NCI-H2107 treated with DMSO at 0.1 percent for 48 hours (cell line): ENCODE data around the gene PCDH11Y.
"Not testable (repeated sequence)": the region's sequence is repeated elsewhere in the genome, so short reads cannot be mapped to it uniquely, and the experiment has no call there.

ENCODE experiments used
- DNase-seq: peaks from one replicate; lab custom pipeline; 2025; ENCODE audit not compliant: unreplicated experiment; lab: John Stamatoyannopoulos, UW

The PCDH11Y gene, protein sequence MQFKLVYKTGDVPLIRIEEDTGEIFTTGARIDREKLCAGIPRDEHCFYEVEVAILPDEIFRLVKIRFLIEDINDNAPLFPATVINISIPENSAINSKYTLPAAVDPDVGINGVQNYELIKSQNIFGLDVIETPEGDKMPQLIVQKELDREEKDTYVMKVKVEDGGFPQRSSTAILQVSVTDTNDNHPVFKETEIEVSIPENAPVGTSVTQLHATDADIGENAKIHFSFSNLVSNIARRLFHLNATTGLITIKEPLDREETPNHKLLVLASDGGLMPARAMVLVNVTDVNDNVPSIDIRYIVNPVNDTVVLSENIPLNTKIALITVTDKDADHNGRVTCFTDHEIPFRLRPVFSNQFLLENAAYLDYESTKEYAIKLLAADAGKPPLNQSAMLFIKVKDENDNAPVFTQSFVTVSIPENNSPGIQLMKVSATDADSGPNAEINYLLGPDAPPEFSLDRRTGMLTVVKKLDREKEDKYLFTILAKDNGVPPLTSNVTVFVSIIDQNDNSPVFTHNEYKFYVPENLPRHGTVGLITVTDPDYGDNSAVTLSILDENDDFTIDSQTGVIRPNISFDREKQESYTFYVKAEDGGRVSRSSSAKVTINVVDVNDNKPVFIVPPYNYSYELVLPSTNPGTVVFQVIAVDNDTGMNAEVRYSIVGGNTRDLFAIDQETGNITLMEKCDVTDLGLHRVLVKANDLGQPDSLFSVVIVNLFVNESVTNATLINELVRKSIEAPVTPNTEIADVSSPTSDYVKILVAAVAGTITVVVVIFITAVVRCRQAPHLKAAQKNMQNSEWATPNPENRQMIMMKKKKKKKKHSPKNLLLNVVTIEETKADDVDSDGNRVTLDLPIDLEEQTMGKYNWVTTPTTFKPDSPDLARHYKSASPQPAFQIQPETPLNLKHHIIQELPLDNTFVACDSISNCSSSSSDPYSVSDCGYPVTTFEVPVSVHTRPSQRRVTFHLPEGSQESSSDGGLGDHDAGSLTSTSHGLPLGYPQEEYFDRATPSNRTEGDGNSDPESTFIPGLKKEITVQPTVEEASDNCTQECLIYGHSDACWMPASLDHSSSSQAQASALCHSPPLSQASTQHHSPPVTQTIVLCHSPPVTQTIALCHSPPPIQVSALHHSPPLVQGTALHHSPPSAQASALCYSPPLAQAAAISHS (N-terminal part only)

DNA sequence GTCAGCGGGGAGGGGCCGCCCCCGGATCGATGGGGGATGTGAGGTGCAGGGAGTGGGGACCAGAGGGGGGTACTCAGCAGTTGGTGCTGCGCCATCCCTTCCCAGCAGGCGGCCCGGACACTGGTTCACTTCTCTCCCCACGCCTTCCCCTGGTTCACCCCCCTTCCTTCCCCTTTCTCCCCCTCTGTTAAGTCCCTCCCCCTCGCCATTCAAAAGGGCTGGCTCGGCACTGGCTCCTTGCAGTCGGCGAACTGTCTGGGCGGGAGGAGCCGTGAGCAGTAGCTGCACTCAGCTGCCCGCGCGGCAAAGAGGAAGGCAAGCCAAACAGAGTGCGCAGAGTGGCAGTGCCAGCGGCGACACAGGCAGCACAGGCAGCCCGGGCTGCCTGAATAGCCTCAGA lies at the start of gene PCDH11Y:
Gene PCDH11Y (plus strand): TSS at position 240 of the 400 bp plus-strand sequence. CDS start 56,804 bp downstream, outside the sequence.
- DNase-seq = not testable (repeated sequence)

DNA sequence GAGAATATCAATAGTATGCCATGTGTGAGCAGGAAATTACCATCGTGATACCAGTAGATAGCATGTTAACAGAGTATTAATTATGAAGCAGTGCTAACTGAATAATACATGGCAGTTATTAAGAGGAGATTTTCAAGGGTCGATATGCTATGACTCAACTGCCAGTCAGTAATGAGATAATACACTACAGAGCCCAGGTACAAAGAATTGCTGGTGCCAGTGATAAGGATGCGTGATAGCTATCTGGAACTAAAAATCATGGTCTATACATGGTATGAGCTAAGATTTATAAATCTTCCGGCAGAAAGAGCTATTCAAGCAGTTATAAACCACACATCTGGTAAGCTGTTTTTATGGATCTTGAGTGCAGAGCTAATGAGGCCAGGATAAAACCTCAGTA lies 32.2 kb upstream of the PCDH11Y start:
- DNase-seq = not testable (repeated sequence)

DNA sequence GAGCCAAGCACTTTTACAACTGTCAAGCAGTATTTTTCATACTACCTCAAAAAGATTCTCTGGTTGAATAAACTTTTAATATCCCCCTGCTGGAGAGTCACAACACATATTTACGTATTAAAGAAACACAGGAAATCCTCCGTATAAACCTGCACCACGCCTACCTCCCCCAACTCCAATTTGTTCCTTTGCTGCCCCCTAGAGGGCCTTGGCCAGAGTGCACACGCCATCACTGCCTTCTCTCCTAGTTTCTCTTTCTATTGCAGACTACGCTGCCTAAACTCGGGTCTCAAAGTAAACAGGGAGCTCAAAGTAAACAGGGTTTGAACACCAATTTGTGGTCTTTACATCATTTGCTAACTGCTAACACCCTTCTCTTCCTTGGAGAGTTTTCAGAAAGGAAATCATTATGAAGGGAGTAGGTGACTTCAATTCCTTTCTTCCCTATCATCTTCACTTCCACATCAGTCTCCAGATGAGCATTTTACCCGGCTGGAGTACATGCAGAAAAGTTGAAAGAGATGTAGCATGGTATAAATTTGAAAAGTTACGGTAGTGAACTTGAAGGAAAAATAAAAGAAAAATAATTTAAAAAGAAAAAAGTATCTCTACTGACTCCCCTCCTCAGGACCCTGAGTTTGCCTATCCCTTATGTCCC lies 8.2 kb upstream of the PCDH11Y start:
- not testable (repeated sequence) for DNase-seq

DNA sequence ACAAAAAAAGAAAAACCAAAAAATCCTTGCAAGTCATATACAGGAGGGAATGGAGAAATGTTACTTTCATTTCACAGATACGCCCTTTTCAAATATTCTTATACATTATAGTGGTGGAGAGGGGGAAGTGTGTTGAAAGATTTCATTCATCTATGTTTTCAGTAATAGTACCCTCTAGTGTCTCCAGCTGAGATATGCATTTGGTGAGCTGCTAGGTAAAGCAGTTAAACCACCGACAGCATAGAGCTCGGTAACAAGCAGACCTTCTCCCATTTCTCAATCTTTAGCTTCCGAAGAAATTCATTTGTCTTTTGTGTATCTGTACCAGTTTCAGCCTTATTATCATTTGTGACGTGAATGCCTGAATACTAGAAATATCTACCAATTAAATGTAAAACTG lies 5.2 kb upstream of the PCDH11Y start:
- not testable (repeated sequence) for DNase-seq

DNA sequence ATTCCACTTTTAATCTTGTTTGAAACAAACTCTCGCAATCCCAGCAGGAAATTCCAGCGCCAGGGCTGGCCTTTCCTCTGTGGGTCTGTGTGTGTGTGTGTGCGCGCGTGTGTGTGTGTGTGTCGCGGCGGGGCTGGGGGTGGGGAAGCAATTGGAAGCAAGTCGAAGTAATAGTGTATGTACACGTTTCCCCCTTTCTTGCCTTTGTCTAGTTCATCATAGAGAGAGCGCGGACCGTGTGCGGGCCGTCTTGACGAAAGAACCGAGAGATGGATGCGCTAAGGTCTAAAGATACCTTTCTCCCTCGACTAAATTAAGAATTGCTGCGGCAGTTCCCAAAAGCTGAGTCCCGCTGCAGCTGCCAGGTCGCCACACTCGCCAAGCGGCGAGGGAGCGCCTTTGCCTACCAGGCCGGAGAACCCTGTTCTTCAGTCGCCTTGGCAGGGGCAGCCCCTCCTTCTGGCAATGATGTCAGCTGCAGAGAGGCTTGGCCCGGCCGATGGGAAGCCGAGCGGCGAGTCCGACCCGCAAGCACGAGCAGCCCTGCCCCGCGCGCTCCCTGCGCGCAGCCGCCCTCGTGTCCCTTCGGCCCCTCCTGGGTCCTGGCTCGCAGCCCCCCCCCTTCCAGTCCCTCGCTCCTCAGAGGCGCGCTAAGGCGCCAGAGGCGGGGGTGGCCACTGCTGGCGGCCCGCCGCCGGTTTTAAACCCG lies 2.5 kb downstream of the PCDH11Y start:
- DNase-seq = not testable (repeated sequence)

DNA sequence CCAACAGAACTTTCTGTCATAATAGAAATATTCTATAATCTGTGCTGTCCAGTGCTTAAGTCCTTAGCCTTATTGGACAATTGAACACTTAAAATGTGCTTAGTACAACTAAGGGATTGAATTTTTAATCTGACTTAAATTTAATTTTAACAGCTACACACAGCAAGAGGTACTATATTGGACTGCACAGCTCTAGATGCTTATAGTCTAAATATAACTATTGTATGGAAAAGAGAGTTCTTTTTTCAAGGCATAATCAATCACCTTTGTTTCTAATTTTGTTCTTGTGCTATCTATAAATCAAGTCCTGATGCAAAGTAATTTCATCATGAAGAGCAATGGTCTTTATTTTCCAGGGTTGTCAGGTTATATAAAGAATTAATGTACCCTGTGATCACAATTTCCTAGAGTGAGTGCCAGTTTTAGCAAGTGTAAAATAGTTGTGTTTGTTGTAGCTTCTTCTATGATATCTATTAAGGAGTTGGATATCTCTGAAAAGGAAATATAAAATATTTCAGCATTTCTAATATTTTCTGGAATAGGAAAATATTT lies 39.0 kb downstream of the PCDH11Y start:
- DNase-seq = not testable (repeated sequence)

DNA sequence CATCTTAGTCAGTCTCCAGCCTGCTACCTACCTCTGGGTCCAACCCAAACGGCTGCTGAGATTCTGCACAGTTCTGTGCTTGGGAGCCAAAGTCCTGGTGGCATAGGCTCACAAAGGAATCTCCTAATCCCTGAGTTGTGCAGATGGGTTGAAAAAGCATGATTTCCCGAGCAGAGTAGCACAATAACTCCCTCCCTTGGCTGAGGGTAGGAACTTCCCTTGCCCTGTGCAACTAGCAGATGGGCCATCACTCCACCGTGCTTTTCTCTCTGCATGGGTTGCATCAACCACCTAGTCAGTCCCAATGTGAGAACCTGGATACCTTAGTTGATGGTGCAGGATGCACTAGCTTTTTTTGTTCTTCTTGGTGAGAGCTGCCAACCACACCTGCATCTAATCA lies 82.9 kb downstream of the PCDH11Y start:
- DNase-seq = not testable (repeated sequence)

DNA sequence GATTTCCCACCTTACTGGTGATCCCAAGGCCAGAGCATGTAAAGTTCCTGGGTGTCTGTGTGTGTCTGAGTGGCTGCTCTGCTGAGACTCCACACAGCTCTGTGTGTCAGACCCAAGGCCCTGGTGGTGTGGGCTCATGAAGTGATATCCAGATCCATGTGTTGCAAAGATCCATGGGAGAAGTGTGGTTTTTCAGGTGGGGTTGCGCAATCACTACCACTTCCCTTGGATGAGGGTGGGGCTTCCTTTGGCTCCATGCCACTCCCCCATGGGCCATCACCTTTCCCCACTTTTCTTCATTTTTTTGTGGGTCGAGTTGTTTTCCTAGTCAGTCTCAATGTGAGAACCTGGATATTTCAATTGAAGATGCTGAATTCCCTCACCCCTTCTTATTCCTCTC lies 182.9 kb downstream of the PCDH11Y start:
- not testable (repeated sequence) for DNase-seq

DNA sequence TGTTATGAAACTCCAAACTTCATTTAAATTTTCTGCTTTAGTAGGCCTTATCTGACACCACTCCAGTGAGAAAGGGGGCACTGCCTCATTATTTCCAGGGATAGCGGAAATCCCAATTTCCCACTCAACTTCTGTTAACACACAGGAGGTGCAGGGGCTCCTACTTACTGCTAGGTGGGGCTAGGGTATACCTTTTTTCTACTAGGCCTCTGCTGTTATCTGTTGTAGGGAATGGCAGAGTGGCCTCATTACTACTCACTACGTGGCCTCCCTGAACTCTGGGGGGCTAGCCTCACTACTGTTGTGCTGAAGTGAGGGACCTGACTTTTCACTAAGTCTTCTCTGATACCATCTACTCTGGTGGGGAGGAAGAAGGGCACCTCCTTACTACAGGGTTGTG lies 215.0 kb downstream of the PCDH11Y start:
- not testable (repeated sequence) for DNase-seq

DNA sequence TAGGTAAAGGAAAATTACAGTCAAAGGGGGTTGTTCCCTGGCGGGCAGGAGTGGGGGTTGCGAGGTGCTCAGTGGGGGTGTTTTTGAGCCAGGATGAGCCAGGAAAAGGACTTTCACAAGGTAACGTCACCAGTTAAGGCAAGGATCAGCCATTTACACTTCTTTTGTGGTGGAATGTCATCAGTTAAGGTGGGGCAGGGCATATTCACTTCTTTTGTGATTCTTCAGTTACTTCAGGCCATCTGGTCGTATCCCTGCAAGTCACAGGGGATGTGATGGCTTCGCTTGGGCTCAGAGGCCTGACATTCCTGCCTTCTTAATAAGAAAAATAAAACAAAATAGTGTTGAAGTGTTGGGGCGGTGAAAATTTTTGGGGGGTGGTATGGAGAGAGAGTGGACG lies 324.8 kb downstream of the PCDH11Y start:
- not testable (repeated sequence) for DNase-seq

DNA sequence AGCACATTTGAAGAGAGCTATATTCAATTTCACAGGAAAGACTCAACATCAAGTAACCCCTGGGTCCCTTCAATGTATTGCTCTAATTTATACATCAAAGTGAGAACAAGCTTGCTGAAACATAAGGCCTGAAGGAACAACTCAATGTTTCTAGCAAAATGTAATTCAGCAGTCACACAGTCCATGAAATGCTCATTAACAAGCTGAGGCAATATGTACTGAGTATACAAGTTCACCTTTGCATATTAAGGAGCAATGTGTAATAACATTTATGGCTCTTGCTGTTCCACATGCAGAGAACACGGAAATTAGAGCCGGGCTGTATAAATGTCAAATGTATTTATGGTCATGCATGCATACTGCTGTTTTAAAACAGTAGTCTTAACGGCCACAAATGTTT lies 342.1 kb downstream of the PCDH11Y start:
- not testable (repeated sequence) for DNase-seq

DNA sequence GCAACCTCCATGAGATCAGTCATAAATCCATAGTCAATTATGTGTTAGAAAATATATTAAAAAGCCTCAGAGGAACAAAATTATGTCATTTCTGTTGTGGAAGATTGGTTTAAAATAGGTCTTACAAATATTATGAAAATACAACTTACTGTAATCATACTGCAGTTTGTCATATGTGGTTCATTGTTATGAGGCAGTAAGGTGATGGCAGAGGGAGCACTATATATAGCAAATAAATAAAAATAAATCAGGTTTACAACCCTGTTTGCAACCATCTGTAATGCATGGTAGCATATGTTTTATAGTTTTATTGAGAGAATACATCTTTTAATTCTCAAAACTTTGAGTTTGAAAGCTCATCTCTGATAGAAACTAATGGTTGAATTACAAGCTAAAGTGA lies 543.6 kb downstream of the PCDH11Y start:
- DNase-seq = not testable (repeated sequence)

DNA sequence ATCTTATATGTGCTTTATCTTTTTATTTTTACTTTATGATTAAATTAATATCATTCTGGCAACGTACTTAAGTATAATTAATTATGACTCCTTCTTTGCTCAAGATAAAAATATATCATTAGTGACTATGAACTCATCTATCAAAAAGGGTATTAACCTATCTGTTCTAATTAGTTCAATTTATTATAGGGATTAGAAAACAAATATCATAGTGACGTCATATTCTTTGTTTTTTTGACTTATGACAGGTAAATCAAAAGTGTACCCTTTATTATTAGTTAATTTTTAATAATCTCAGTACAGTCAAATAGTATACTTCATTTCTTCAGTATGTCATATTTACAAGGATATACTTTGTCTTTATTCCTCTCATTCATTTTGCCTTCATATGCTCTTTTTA lies 638.5 kb downstream of the PCDH11Y start:
- not testable (repeated sequence) for DNase-seq

DNA sequence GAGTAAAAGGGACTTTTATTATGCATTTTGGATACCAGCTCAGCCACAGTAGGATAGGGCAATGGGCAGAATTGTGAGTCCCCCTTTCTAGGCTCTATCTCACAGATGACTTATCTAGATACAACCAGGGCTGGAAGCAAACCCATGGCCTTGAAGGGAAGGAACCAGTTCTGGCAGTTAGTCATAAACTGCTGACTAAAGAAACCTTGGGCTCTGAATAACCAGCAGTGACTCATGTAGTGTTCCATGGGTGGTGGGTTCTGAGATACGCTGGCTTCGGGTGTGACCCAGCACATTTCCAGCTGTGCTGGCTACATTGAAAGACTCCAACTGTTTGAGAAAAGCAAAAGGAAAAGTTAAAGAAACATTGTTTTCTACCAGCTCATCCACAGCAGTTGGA lies 679.2 kb downstream of the PCDH11Y start:
- DNase-seq = not testable (repeated sequence)

DNA sequence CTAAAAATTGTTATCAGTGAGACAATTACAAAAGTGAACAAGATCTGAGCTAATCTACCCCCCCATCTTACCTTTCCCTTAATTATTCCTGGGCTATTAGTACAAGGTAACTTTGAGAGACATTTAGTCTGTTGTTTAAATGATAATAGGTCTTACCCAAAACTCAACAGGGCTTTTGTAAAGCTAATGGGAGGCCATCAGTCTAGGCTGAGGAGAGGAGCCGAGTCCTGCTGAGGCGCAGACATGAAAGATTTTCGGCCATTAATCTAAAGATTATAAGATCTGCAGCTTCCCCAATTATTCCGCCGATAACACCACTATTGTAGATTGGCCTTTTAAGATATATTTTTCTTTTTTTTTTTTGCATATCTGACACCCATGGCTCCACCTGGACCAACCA lies 708.6 kb downstream of the PCDH11Y start:
- DNase-seq = not testable (repeated sequence)

DNA sequence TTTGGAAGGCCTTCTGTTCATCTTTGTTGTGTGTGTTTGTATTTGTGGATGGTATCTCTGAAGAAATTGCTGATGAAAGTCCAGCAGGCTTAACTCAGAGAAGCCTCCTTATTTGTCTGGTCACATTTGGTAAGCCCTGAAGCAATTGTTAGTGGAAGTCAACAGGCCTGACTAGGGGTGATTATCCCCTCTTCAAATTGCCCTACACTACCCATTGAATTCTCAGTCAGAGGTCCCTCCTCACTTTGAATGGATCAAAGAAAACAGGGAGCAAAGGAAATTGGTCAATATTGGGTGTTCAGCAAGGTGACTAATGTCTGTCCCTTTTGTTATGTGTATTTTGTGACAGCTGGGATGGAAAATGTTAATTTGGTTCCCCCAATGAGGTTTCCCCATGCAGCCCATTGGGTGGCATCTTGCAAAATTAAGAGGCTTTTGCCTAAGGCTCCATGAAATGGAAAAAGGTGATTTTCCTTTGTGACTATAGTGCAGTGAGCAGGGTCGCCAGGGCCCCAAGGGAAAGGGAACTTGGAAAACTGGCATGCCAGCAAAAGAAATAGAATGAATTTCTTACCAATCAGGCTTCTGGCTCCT lies 709.8 kb downstream of the PCDH11Y start:
- DNase-seq = not testable (repeated sequence)

DNA sequence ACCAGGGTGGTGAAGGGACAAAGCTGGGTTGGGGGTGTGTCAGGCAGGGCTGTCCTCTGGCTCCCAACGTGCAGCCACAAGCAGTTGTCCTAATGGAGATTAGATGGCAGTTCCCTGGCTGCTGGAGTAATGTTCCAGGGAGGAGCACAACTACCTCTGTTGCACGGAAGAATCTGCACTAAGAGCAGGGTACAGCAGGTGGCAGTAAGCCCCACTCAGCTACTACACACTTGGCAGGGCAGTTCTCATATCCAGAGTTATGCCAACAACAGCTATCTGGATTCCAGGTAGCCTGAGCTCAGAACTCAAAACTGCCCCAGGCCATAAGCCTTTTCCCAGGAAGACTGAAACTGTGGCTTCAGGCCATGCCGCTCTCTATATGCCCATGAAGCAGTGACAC lies 761.3 kb downstream of the PCDH11Y start:
- DNase-seq = peak; percentile 3

DNA sequence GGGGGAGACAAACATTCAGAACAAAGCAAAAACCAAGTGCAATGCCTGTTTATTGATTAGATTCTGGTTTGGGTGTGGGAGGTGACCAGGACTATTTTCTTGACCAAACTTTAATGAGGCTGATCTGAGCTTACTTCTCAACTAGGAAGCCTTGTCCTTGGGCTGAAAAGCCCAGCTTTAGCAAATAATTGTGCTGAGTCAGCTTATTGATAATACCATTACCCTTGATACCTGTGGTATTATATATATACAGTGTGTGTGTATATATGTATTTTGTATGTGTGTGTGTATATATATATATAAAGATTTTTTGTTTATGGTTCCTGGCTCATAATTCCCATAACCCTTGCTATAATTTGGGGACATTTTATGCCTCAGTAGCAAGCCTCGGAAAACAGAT lies 776.4 kb downstream of the PCDH11Y start:
- not testable (repeated sequence) for DNase-seq
